ENCODE results near the gene DESI1. TPM values are rescaled to one million over a fixed set of nuclear protein-coding genes. Genes with fewer than 3 reads are reported as not detected.

The DESI1 gene
- total RNA-seq, 1 experiment from 2014 or later = 64.5 TPM

DNA sequence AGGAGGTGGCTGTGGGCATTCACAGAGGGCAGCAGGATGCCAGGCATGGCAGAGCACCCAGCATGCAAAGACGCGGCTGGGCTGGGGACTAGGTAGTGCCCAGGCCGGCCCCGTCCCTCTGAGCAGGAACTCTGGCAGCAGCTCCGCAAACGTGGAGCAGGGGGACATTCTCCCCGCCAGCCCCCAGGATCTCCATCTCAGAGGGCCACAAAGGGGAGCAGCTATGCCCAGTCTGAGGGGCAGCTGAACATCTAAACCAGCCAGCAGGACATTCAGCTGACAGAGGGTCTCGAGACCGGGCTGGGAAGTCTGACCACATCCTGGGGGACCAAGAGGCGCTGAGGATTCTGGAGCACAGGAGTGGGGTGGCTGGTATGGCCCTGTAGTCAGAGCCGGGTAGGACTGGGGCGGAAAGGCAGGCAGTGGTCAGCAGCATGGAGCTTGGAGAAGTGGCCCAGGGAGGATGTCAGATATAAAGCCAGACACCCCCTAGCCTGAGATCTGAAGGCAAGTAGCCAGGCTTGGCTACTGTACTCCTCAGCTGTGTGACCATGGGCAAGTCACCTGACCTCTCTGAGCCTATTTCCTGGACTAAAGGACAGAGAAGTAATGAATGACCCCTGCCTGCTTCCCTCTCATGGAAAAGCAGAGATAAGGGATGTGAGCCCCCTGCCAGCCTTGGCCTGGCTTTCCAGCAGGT, 41.4 kb downstream of the DESI1 start:
- Mint-ChIP-seq H3K9me3 (ENCODE audit: low read depth, unreplicated experiment) (no peaks in the 10 kb centered on the region), H3K4me1 (ENCODE audit: low read depth, unreplicated experiment) (peaks cover 2% of the 10 kb centered on the region), H3K27ac (ENCODE audit: unreplicated experiment) (no peak overlapping the region), H3K4me3 (ENCODE audit: low read depth, unreplicated experiment) (no peak overlapping the region), H3K36me3 (ENCODE audit: insufficient read depth, unreplicated experiment) (peaks cover 10% of the 10 kb centered on the region), H3K27me3 (ENCODE audit: unreplicated experiment) (peaks cover 16% of the 10 kb centered on the region)
- intact Hi-C loops (cut with micrococcal nuclease; ENCODE audit: unreplicated experiment) = no loop called here
- TF ChIP-seq CTCF (IDR thresholded peaks at IDR 0.05; ENCODE audit: unreplicated experiment) = no peak
- BruUV-seq (replicated peaks) = no TSS peak
- no peak for DNase-seq
- CTCF ChIA-PET = no interaction called here

DNA sequence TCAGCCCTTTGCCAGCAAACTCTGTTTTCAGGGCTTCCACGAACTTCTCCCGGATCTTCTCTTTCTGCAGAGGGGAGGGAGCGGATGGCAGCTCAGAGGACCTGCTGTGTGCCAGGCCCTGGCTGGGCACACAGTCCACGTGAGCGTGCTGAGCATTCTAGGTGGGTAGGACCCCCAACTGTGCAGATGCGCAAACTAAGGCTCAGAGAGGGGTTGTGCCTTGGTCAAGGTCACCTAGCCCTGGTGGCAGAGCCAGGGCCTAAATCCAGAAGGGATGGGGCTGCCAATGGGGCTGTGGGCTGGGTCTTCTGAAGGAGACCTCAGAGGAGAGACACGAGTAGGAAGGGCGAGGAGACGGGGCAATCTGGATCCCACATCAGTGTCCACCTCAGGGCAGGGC, 42.0 kb downstream of the DESI1 start:
- CTCF ChIA-PET = interaction anchor here (2.8 kb wide), 1 partner anchor 19 kb away, joined by 16 read pairs; no protein-coding TSS in a partner anchor
- Mint-ChIP-seq H3K27ac (ENCODE audit: unreplicated experiment) (no peak overlapping the region), H3K4me3 (ENCODE audit: low read depth, unreplicated experiment) (no peak overlapping the region), H3K4me1 (ENCODE audit: low read depth, unreplicated experiment) (no peaks in the 10 kb centered on the region), H3K36me3 (ENCODE audit: insufficient read depth, unreplicated experiment) (peaks cover 10% of the 10 kb centered on the region), H3K27me3 (ENCODE audit: unreplicated experiment) (peaks cover 16% of the 10 kb centered on the region), H3K9me3 (ENCODE audit: low read depth, unreplicated experiment) (no peaks in the 10 kb centered on the region)
- intact Hi-C loops (cut with micrococcal nuclease; ENCODE audit: unreplicated experiment) = no loop called here
- BruUV-seq (replicated peaks) = no TSS peak
- no peak for TF ChIP-seq CTCF (IDR thresholded peaks at IDR 0.05; ENCODE audit: unreplicated experiment)
- DNase-seq = no peak

- no peaks in the 10 kb centered on the region for H3K9me3 Mint-ChIP-seq (ENCODE audit: low read depth, unreplicated experiment)
- TF ChIP-seq CTCF (IDR thresholded peaks at IDR 0.05; ENCODE audit: unreplicated experiment) = no peak
- CTCF ChIA-PET = interaction anchor here (0.5 to 2.8 kb wide), 4 partner anchors 19 to 1528 kb away, joined by 4 to 16 read pairs (median 4); partner anchors contain the start of gene POLR3H
- H3K36me3 Mint-ChIP-seq (ENCODE audit: insufficient read depth, unreplicated experiment) = peaks cover 5% of the 10 kb centered on the region
- H3K27me3 Mint-ChIP-seq (ENCODE audit: unreplicated experiment) = peaks cover 14% of the 10 kb centered on the region
- no peak for DNase-seq
- H3K27ac Mint-ChIP-seq (ENCODE audit: unreplicated experiment) = no peak overlapping the region
- intact Hi-C loops (cut with micrococcal nuclease; ENCODE audit: unreplicated experiment) = no loop called here
- BruUV-seq (replicated peaks) = no TSS peak
- H3K4me1 Mint-ChIP-seq (ENCODE audit: low read depth, unreplicated experiment) = no peaks in the 10 kb centered on the region
- no peak overlapping the region for H3K4me3 Mint-ChIP-seq (ENCODE audit: low read depth, unreplicated experiment)
Observed at GRCh38 chr22:41578114-41578513, 42.7 kb downstream of the DESI1 start.

DNA sequence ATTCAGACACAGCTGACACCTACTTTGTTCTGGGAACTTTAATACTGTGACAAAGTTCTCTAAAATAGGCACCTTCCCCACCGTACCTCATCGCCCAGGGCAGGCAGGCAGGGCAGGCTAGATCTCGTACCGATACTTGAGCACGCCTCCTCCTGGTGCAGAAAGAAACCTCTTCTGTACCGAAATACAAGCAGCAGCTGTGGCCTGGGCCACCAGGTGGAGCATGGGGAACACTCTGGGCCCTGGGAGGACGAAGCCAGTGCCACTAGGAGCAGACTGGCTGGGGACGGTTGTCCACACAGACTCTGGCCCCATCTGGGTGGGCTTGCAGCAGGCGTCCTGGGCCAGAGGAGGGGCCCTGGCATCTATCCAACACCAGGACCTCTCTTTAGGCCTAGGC, 44.0 kb downstream of the DESI1 start:
- H3K27ac Mint-ChIP-seq (ENCODE audit: unreplicated experiment) = no peak overlapping the region
- no peaks in the 10 kb centered on the region for H3K9me3 Mint-ChIP-seq (ENCODE audit: low read depth, unreplicated experiment)
- intact Hi-C loops (cut with micrococcal nuclease; ENCODE audit: unreplicated experiment) = loop anchor here (1.0 kb wide), 1 partner anchor 20 kb away; no protein-coding TSS in a partner anchor
- peak; percentile 79 for DNase-seq
- no peaks in the 10 kb centered on the region for H3K4me1 Mint-ChIP-seq (ENCODE audit: low read depth, unreplicated experiment)
- H3K27me3 Mint-ChIP-seq (ENCODE audit: unreplicated experiment) = peaks cover 1% of the 10 kb centered on the region
- CTCF ChIA-PET = interaction anchor here (0.7 to 2.8 kb wide), 5 partner anchors 9 to 33 kb away, joined by 3 to 16 read pairs (median 4); partner anchors contain the start of genes PMM1 and POLR3H
- peaks cover 5% of the 10 kb centered on the region for H3K36me3 Mint-ChIP-seq (ENCODE audit: insufficient read depth, unreplicated experiment)
- TF ChIP-seq CTCF (IDR thresholded peaks at IDR 0.05; ENCODE audit: unreplicated experiment) = peak; percentile 71
- H3K4me3 Mint-ChIP-seq (ENCODE audit: low read depth, unreplicated experiment) = no peak overlapping the region
- TSS peak; percentile 55 for BruUV-seq (replicated peaks)

Data from Calu3 (cell line).